CD4-positive, alpha-beta T cell treated with Interleukin-15 for 4 hours (primary cell): ENCODE measurements around the gene SELENOO.

Experiments
- DNase-seq: peaks from one replicate; pipeline ENCODE4 v3.0.0-alpha.2; 2020; ENCODE audit warnings: low spot score

SELENOO gene

GRCh38 chr22:50253941-50254340 lies 53.1 kb downstream of the SELENOO start:
- DNase-seq, result no peak

DNA sequence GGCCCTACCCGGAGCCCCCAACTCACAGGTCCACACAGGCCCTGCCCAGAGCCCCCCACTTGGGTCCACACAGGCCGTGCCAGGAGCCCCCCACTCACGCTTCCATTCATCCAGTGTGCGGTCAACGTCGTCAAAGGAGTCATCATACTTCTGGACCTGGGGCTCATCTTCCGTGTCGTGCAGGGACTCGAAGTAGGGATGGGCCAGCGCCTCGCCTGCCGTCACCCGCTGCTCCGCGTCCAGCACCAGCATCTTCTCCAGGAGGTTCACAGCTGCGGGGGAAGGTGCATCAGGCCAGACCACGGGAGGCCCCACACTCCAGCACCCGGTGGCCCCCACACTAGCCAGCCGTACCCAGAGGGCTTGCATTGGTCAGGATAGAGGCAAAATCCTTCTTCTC lies 54.3 kb downstream of the SELENOO start:
- DNase-seq, result no peak

GRCh38 chr22:50255607-50256006 lies 54.8 kb downstream of the SELENOO start:
- DNase-seq, result no peak

DNA sequence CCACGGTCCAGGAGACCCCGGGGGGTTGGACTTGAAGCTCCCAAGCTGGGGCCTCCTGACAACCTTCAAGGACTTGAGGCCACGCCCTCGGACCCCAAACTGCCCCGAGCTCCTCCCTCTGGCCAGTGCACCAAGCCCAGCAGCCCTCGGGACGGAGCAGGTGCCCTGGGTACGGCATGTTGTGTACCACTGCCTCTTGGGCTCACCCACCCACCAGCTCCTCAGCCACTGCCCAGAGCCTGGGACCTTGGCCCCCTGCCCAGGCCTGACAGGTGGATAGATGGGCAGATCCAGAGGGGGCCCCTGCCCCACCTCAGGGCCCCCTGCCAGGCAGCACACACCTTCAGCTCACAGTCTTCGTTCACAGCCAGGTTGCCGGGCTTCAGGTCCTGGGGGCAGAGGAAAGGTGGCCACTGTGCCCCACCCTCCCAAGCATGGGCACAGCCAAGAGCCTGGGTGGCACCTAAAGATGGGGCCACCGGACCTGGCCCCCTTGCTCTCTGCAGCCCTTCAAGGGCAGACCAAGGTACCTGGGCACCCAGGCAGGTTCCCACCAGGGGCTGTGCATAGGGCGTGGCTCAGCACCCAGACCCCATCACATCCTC lies 55.5 kb downstream of the SELENOO start:
- DNase-seq, result no peak

DNA sequence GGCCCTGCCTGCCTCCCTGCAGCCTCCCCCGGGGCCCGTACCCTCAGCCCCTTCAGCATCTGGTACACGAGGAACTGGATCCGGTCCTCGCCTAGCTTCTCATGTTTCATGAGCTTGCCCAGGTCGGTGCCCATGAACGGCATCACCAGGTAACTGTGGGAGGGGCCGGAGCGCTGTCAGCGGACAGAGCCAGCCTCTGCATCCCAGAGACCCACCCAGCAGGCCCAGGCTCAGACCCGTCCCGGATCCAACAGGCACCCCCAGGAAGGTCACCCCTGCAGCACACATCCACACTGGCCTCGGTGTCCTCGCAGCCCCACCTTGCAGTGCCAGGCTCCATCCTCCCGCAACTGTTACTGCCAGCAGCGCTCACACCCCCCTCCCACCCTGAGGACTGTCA lies 56.2 kb downstream of the SELENOO start:
- no peak for DNase-seq

- no peak for DNase-seq
These were observed 56.9 kb downstream of the SELENOO start for GRCh38 chr22:50257451-50258360.

DNA sequence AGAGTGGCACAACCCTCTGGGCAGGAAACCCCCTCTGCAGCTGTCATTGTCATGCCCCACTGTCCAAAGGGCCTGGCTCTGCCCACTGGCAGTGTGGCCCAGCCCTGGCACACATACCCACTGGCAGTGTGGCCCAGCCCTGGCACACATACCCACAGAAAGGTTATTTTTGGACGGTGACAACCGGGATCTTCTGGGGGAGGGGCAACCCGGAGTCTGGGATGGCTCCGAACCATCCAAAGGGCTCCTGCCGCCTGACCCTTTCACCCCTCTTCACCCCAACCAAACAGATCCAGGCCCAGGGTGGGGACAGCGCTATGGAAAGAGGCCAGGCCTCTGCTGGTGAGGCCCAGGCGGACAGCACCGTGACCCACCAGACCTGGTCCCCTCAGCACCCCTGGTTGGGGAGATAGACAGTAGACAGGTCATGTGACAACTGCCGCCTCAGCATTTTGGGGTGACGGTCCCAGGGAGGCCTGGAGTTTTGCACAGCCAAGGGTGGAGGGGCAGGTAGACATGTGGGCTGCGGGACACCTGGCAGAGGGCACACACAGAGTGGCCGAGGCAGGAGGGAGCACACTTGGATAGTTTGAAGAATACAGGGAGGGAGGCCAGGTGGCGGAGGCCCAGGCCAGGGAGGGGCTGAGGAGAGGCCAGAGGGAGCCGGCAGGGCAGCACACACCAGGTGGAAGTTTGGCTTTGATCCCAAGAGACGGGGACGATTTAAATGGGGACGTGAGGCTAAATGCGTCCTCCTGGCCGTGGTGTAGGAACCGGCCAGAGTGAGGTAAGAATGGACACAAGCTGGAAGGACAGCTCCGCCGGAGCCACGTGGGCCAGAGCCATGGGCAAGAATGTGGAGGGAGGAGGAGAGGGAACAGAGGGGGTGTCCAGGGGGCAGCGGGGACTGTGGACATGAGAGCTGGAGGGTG lies 57.8 kb downstream of the SELENOO start:
- no peak for DNase-seq

DNA sequence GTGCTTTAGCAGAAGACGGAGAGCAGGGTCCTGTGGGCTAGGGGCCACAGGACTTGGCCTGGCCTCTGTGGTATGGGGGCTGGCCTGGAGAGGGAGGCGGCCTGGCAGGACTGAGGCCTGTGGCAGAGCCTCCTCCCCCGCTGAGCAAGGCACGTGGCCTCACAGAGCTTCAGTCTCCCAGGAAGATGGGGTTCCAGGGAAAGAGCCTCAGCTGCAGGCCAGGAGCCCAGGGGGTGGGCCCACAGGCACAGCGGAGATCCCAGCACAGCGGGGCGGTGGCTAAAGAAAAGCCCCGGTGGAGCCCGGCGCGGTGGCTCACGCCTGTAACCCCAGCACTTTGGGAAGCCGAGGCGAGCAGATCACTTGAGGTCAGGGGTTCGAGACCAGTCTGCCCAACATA lies 58.5 kb downstream of the SELENOO start:
- DNase-seq, result no peak

DNA sequence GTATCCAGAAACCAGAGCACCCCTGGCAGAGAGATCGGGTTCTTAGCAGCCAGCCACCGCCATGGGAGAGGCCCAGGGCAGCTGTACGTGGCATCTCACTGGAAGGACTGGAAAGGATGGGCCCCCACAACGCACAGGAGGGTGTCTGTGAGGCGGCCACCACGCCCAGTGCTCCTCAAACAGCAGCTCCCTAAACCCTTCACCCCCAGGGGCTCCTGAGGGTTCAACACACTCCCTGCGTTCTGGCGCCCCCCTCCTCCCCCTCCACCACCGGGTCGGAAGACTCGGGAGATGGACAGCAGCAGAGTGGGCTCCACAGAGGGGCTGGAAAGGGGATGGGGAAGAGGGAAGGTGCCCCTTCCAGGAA lies 59.6 kb downstream of the SELENOO start:
- DNase-seq, result no peak

DNA sequence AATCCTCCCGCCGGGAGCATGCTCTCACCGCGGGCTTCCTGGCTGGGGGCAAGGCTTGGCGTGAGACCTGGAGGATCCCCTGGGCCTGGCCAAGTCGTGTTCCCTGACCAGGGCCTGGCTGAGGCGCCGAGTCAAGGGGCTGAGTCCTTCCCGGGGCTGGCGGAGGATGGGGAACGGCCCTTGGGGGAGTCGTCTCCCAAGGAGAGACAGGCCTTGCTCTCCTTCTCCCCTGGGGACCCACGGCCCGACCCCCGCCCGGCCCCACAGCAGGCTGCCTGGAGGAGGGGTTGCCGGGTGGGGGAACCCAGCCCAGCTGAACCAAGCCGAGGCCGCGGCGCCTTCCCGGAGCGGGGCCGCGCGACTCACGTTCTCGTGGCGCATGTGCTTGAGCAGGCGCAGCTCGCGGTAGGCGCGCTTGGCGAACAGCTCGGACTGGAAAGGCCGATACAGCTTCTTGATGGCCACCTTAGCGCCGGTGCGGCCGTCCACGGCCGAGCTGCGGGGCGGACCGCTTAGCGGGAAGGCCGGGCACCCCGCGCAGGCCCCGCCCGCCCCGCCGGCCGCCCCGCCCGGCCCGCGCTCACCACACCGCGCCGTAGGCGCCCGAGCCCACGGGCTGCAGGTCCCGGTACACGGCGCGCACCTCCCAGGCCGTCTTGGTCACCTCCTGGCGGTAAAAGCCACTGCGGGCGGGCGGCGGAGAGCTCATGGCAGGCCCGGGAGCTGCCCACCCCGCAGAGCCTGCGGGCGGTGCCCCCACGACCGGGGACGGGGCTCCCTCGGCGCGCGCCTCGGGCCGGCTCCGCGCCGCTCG lies 60.2 kb downstream of the SELENOO start:
- DNase-seq, result no peak

DNA sequence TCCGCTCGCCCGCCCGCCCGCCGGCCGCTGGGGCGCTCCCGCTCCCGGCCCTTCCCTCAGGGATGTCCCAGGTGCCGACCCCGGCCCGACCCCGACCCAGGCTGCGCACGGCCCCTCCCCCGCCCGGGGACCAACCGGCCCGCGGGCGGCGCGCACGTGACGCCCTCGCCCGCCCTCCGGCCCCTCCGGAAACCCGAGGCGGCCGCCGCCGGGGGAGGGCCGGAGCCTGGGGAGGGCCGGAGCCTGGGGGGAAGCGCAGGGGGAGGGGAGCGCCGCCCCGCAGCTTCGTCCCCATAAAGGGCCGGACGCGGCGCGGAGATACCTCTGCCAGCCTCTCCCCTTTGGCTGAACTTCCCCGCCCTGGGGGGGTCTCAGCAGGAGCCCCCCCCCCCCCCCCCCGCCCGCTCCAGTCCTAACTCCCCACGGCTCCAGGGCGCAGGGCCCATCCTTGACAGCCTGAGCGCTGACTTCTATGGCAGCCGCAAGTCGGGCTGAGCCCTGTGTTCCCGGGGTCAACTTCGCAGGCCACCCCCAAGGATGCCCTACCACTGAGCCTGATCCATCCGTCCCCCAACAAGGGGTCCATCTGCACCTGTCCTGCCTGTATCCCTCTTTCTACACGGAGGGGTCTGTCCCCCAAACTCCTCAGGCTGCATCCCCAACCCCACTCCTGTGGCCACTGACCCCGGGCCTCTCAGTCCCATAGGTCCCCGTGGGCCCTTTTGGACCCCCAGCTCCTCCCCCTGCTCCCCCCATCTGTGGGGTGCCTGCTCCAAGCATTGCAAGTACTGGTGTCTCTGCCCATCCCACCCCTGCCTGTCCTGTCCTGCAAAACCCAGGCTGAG lies 61.0 kb downstream of the SELENOO start, which contains the start of gene MAPK12:
Gene MAPK12, minus strand, starts transcription at position 69 of the 845 bp plus-strand sequence. CDS start 174 bp downstream, outside the sequence.
- no peak for DNase-seq

DNA sequence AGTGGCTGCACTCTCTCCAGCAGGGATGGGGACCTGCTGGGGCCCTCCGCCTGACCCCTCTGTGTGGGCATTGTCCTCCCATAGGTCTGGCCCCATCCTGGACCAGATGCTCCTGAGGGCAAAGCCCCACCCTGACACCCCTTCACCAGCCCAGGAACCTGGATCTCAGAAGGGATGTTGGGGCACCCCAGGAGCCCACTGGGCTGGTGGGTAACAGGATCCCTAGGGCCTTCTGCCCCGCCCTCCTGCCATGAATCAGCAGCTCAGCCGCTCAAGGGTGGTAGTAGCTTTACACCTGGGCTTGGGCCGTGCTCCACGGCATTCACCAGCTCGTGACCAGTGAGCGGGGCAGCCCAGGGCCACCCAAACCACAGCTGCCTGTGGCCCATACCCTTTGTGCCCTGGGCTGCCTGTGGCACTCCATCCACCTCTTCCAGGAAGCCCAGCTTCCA lies 61.7 kb downstream of the SELENOO start:
- DNase-seq, result no peak

DNA sequence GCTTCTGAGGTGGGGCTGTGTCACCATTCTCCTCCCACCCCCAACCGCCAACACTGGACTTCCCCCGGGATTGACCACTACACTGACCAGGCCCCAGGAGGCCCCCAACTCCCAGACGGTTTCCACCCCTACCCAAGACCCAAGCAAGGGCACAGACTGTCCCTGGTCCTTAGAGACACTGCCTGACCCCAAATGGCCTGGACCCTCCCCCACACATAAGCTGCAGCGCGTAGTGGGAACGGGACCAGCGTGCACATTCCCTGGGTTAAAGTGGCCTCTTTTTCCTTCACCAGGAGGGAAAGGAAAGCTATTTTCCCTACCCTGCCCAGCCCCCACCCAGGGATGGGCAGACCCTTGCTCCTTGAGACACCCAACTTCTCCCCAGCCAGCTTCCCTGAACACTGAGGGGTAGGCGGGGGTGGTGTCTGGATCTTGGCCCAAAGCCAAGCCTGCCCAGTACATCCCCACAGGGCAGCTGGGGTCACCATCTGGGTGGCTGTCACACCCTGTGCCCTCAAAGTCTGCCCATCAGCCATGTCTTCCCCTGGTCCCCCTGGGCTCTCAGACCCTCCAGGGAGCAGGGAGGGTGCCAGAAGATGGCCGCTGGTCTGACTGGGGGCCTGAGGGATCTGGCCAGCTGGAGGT lies 62.3 kb downstream of the SELENOO start:
- no peak for DNase-seq

DNA sequence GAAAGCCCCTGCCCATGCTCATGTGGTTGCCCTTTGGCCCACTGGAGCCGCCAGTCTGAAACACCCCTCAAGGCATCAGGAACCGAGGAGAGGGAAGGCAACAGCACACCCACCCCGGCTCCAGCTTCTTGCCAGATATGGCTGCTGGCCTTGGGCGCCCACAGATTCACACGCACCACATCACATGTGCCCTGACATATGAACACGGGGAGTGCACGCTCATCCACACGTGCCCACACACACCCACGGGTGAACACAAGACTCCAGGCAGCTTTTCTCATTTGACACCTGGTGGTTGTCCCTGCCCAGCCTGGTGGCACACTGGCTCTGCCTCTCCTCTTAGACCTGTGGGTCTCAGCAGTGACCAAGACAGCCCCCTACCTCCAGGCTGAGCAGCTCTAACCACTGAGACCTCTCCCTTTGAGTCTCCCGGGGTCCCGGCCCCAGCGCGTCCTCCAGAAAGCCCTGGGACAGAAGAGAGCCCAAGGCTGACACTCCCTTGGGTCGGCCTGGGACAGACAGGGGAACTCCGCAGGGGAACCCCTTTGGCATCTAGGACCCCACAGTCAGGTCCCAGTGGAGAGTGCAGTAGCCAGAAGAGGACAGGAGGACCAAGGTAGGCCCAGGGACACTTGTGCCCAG lies 63.4 kb downstream of the SELENOO start:
- no peak for DNase-seq

DNA sequence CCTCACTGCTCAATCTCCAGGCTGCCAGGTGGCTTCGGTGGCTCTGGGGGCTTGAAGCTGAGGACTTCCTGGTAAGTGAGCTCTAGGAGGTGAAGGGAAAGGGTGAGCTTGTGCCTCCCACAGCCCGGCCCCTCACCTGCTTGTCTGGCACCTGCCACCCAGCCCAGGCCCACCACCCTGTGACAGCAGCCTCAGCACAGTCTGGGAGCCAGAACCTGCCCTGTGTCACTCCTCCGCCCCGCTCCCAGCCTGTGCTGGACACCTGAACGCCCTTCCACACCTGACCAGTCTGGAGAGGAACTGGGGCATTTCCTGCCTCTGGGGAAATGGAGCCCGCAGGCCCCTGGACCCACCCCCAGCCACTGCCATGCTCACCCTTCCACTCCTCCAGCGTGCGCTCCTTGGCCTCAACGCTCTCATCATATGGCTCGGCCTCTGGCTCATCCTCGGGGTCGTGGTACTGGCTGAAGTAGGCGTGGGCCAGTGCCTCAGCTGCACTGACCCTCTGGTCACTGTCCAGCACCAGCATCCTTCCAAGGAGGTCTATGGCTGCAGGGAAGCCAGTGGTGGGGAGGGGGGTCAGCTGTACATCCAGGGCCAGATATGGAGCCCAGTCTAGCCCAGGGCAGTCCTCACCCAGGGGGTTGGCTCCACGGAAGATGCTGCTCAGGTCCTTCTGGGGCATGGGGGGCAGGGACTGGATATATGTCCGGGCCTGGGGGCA lies 64.3 kb downstream of the SELENOO start:
- DNase-seq, result no peak

DNA sequence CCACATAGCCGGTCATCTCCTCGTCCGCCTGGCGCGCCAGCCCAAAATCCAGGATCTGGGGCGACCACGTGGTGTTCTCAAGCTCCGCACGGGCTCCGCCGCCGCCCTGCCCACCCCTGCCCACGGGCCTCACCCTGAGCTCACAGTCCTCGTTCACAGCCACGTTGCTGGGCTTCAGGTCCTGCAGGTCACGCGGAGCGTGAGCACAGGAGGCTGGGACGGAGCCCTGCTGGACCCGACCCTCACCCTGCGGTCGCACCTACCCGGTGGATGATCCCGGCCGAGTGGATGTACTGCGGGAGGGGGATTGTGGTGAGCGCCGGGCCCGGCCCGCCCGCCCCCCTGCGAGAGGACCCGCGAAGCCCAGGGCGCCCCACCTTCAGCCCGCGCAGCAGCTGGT lies 66.2 kb downstream of the SELENOO start:
- DNase-seq, result no peak
